PC-3 (cell line): ENCODE measurements around the gene RINL. TPM values are rescaled to one million over a fixed set of nuclear protein-coding genes. Genes with fewer than 3 reads are reported as not detected.

Experiments
- ATAC-seq: fragments of 200-7000 bp; cut with Tn5 transposase; 2 replicates; pipeline ENCODE4 v1.9.1; 2020; ENCODE audit warnings: mild to moderate bottlenecking, moderate library complexity
- BruUV-seq: library from RNA; stranded (reverse); fragments of 400-500 nt; replicated peaks from 2 replicates; lab custom pipeline; 2021; lab: Mats Ljungman, UMichigan
- CTCF ChIA-PET: fragments of 300-600 bp; sonication (Branson Sonifier 250); formaldehyde crosslinking; loops from one replicate; lab custom pipeline; 2022; ENCODE audit warnings: antibody characterized with exemption; lab: Charles Lee
- POLR2A ChIA-PET: fragments of 300-600 bp; sonication (Branson Sonifier 250); formaldehyde crosslinking; loops from one replicate; lab custom pipeline; 2022; ENCODE audit warnings: antibody characterized with exemption; ENCODE audit not compliant: unreplicated experiment; lab: Charles Lee
- DNase-seq: peaks from one replicate; pipeline ENCODE4 v3.0.0-alpha.2; 2015
- H2AFZ ChIP-seq: fragments of 300-600 bp; sonication (generic); 2 replicates; pipeline ENCODE4 v1.6.0; 2016; ENCODE audit warnings: antibody characterized with exemption, low read length
- H3F3A ChIP-seq: fragments of 300-600 bp; sonication (generic); one replicate; pipeline ENCODE4 v1.6.0; 2017; ENCODE audit warnings: antibody characterized with exemption, low read length, control low read depth, mild to moderate bottlenecking; ENCODE audit not compliant: unreplicated experiment
- H3K27ac ChIP-seq: fragments of 300-600 bp; sonication (generic); 2 replicates; pipeline ENCODE4 v1.5.1; 2016; ENCODE audit warnings: mild to moderate bottlenecking, low read length
- H3K27me3 ChIP-seq: fragments of 300-600 bp; sonication (generic); 2 replicates; pipeline ENCODE4 v1.6.1; 2016; ENCODE audit warnings: low read length, mixed read lengths
- H3K36me3 ChIP-seq: fragments of 300-600 bp; sonication (generic); 2 replicates; pipeline ENCODE4 v1.6.1; 2016; ENCODE audit warnings: low read depth, mixed run types, low read length, mixed read lengths
- H3K4me1 ChIP-seq: fragments of 300-600 bp; sonication (generic); 2 replicates; pipeline ENCODE4 v1.5.1; 2016; ENCODE audit warnings: low read length; ENCODE audit not compliant: insufficient read depth
- H3K4me2 ChIP-seq: fragments of 300-600 bp; sonication (generic); 2 replicates; pipeline ENCODE4 v1.6.0; 2016; ENCODE audit warnings: low read length
- H3K4me3 ChIP-seq: fragments of 300-600 bp; sonication (generic); 2 replicates; pipeline ENCODE4 v1.5.1; 2016; ENCODE audit warnings: mild to moderate bottlenecking, low read length, mixed read lengths
- H3K79me2 ChIP-seq: fragments of 300-600 bp; sonication (generic); 2 replicates; pipeline ENCODE4 v1.6.1; 2017; ENCODE audit warnings: low read length, mixed read lengths
- H3K9ac ChIP-seq: fragments of 300-600 bp; sonication (generic); 2 replicates; pipeline ENCODE4 v1.6.0; 2016; ENCODE audit warnings: mild to moderate bottlenecking, low read length
- H3K9me2 ChIP-seq: fragments of 300-600 bp; sonication (generic); replicated peaks from 2 replicates; pipeline ENCODE4 v1.6.1; 2016; ENCODE audit warnings: mixed run types, low read length, mixed read lengths
- H3K9me3 ChIP-seq: fragments of 300-600 bp; sonication (generic); 2 replicates; pipeline ENCODE4 v1.6.1; 2016; ENCODE audit warnings: low read length, mixed read lengths
- H4K20me1 ChIP-seq: fragments of 300-600 bp; sonication (generic); 2 replicates; pipeline ENCODE4 v1.6.1; 2016; ENCODE audit warnings: low read length, mixed read lengths
- CTCF ChIP-seq: fragments of 300-600 bp; sonication (generic); conservative IDR thresholded peaks from 2 replicates; pipeline ENCODE4 v1.5.1; 2017; ENCODE audit warnings: antibody characterized with exemption, low read depth, mild to moderate bottlenecking, low read length
- EZH2 ChIP-seq: fragments of 300-600 bp; sonication (generic); IDR thresholded peaks from one replicate; pipeline ENCODE4 v1.6.1; 2017; ENCODE audit warnings: antibody characterized with exemption, mild to moderate bottlenecking, low read length; ENCODE audit not compliant: unreplicated experiment
- EZH2phosphoT487 ChIP-seq: fragments of 300-600 bp; sonication (generic); IDR thresholded peaks from 2 replicates; pipeline ENCODE4 v1.6.1; 2018; ENCODE audit warnings: mild to moderate bottlenecking, antibody characterized with exemption, low read length, borderline replicate concordance
- intact Hi-C: fragments of 100-400 bp; cut with micrococcal nuclease; formaldehyde crosslinking; loops from 2 replicates; pipeline ENCODE4 v1.9.0; 2023
- total RNA-seq: library from RNA; depleted of rRNA; stranded (reverse); fragments of >200 nt; gene quantifications from 2 replicates; pipeline ENCODE4 v1.2.3, GENCODE V29; 2014

Gene RINL
- total RNA-seq, 1 experiment from 2014 or later, result 3.2 TPM

- H2AFZ ChIP-seq, result no peak overlapping the region
- H3K9me3 ChIP-seq, result no peaks in the 10 kb centered on the region
- CTCF ChIA-PET, result no interaction called here
- H3K4me2 ChIP-seq, result no peak overlapping the region
- H3K27ac ChIP-seq, result no peak overlapping the region
- H3K36me3 ChIP-seq, result no peaks in the 10 kb centered on the region
- no peak for TF ChIP-seq EZH2phosphoT487
- H3K4me3 ChIP-seq, result no peak overlapping the region
- H3F3A ChIP-seq, result no peaks in the 10 kb centered on the region
- DNase-seq, result no peak
- H3K79me2 ChIP-seq, result no peaks in the 10 kb centered on the region
- H3K9ac ChIP-seq, result no peak overlapping the region
- H3K4me1 ChIP-seq, result no peaks in the 10 kb centered on the region
- no peaks in the 10 kb centered on the region for H4K20me1 ChIP-seq
- POLR2A ChIA-PET, result no interaction called here
- H3K9me2 ChIP-seq, result no peaks in the 10 kb centered on the region
- no TSS peak for BruUV-seq
- no peaks in the 10 kb centered on the region for H3K27me3 ChIP-seq
- no peak for ATAC-seq
- intact Hi-C loops, result no loop called here
These were observed 40.5 kb upstream of the RINL start for GRCh38 chr19:38918526-38918925.

- no peaks in the 10 kb centered on the region for H3F3A ChIP-seq
- peak; percentile 61 for ATAC-seq
- intact Hi-C loops, result no loop called here
- ChIA-PET POLR2A (no interaction called here), CTCF (no interaction called here)
- no peaks in the 10 kb centered on the region for H3K27me3 ChIP-seq
- no peaks in the 10 kb centered on the region for H3K4me1 ChIP-seq
- TF ChIP-seq EZH2 (no peak), CTCF (0 out of 2 replicates have a peak, but pooled peaks have one; percentile 26)
- H3K36me3 ChIP-seq, result no peaks in the 10 kb centered on the region
- no peak overlapping the region for H3K4me2 ChIP-seq
- H3K4me3 ChIP-seq, result no peak overlapping the region
- H3K79me2 ChIP-seq, result no peaks in the 10 kb centered on the region
- H3K9ac ChIP-seq, result no peak overlapping the region
- H3K9me2 ChIP-seq, result no peaks in the 10 kb centered on the region
- H3K9me3 ChIP-seq, result no peaks in the 10 kb centered on the region
- H4K20me1 ChIP-seq, result no peaks in the 10 kb centered on the region
- H3K27ac ChIP-seq, result no peak overlapping the region
- DNase-seq, result peak; percentile 5
- H2AFZ ChIP-seq, result no peak overlapping the region
- BruUV-seq, result no TSS peak
These were observed 39.9 kb upstream of the RINL start for GRCh38 chr19:38917921-38918491.

- no peak for ATAC-seq
- no peak overlapping the region for H2AFZ ChIP-seq
- H3K9me2 ChIP-seq, result no peaks in the 10 kb centered on the region
- no peak for TF ChIP-seq EZH2
- no peak for TF ChIP-seq EZH2phosphoT487
- TF ChIP-seq CTCF, result no peak
- intact Hi-C loops, result no loop called here
- H3K27me3 ChIP-seq, result no peaks in the 10 kb centered on the region
- H3K4me1 ChIP-seq, result no peaks in the 10 kb centered on the region
- no peaks in the 10 kb centered on the region for H3K79me2 ChIP-seq
- H3F3A ChIP-seq, result no peaks in the 10 kb centered on the region
- ChIA-PET POLR2A (no interaction called here), CTCF (no interaction called here)
- no peak overlapping the region for H3K27ac ChIP-seq
- no peaks in the 10 kb centered on the region for H4K20me1 ChIP-seq
- DNase-seq, result no peak
- no peak overlapping the region for H3K4me3 ChIP-seq
- no peaks in the 10 kb centered on the region for H3K36me3 ChIP-seq
- no peak overlapping the region for H3K9ac ChIP-seq
- H3K9me3 ChIP-seq, result no peaks in the 10 kb centered on the region
- no peak overlapping the region for H3K4me2 ChIP-seq
- no TSS peak for BruUV-seq
These were observed 39.4 kb upstream of the RINL start for GRCh38 chr19:38917516-38917915.
